Measurements from ENCODE around the gene ARHGEF28. TPM values are rescaled to one million over a fixed set of nuclear protein-coding genes. Genes with fewer than 3 reads are reported as not detected.

Gene ARHGEF28
- total RNA-seq, 1 experiment from 2014 or later, result 6.1 TPM

DNA sequence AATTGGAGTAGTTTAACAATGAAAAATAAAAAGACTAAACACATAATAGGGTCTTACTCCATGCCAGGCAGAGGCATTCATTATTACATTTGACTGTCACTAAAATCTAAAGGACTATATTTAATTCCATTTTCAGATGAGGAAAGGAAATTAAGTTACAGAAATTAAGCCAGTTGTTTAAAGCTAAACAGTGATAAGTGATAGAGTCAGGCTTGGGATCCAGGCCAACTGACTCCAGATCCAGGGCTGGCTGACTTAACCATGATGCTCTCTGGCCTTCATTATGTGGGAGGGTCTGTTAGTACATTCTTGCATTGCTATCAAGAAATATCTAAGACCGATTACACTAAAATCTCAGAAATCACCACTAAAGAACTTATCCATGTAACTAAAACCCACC lies 107.2 kb downstream of the ARHGEF28 start (continued):
- TF ChIP-seq, protein P1, sequence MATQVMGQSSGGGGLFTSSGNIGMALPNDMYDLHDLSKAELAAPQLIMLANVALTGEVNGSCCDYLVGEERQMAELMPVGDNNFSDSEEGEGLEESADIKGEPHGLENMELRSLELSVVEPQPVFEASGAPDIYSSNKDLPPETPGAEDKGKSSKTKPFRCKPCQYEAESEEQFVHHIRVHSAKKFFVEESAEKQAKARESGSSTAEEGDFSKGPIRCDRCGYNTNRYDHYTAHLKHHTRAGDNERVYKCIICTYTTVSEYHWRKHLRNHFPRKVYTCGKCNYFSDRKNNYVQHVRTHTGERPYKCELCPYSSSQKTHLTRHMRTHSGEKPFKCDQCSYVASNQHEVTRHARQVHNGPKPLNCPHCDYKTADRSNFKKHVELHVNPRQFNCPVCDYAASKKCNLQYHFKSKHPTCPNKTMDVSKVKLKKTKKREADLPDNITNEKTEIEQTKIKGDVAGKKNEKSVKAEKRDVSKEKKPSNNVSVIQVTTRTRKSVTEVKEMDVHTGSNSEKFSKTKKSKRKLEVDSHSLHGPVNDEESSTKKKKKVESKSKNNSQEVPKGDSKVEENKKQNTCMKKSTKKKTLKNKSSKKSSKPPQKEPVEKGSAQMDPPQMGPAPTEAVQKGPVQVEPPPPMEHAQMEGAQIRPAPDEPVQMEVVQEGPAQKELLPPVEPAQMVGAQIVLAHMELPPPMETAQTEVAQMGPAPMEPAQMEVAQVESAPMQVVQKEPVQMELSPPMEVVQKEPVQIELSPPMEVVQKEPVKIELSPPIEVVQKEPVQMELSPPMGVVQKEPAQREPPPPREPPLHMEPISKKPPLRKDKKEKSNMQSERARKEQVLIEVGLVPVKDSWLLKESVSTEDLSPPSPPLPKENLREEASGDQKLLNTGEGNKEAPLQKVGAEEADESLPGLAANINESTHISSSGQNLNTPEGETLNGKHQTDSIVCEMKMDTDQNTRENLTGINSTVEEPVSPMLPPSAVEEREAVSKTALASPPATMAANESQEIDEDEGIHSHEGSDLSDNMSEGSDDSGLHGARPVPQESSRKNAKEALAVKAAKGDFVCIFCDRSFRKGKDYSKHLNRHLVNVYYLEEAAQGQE (IDR thresholded peaks at IDR 0.05; ENCODE audit: low read depth), result no peak
- TF ChIP-seq FOSL1 (IDR thresholded peaks at IDR 0.05; ENCODE audit: low read depth) (no peak), CBX3 (IDR thresholded peaks at IDR 0.05; ENCODE audit: low read depth) (no peak)

DNA sequence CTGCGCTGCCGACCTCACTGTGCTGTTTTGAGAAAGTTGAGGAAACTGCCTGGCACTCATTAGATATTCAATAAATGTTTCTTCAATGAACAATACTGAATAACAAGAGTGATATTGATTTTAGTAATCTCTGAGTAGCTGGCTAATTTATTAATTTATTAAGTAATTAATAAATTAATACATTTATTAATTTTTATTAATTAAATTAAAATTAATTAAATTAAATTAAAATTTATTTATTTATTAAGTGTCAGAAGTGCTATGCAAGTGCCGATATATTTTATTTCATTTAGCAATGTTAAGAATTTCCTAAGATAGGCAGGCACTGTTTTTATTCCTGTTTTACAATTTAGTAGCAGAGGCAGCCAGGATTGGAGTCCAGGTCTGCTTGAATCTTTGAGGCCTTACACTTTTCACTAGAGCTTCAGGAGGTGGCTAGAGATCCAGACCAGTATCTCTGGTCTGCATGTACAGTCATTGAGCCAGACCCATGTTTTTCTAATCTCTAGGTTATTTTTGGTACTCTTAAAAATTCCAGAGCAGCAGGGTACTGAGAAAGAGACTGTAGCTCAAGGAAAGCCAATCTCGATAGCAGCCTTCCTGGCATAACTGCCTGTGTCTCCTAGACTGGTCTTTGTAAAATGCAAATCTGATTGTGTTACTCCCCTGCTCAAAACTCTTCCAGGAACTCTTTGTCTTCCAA lies 109.2 kb downstream of the ARHGEF28 start:
- Histone ChIP-seq H3K27ac (ENCODE audit: low read depth, low read length) (no peak overlapping the region), H3K4me3 (replicated peaks in 1 of 2; ENCODE audit: low read depth in 1 of 2, low read length in 2 of 2) (no peak overlapping the region), H3K9me3 (ENCODE audit: control insufficient read depth in 1 of 2, insufficient read depth in 1 of 2, low read depth in 1 of 2, low read length in 2 of 2) (no peaks in the 10 kb centered on the region), H3K36me3 (ENCODE audit: control insufficient read depth in 1 of 2, insufficient read depth in 2 of 2, low read length in 2 of 2) (no peaks in the 10 kb centered on the region), H2AFZ (ENCODE audit: low read depth, low read length, poor library complexity, severe bottlenecking) (no peak overlapping the region), H3K9me2 (ENCODE audit: insufficient read depth) (no peaks in the 10 kb centered on the region), H3K27me3 (ENCODE audit: insufficient read depth, low read length) (no peaks in the 10 kb centered on the region), H3K79me2 (ENCODE audit: insufficient read depth, low read length) (no peaks in the 10 kb centered on the region), H3K9ac (ENCODE audit: low read length) (no peak overlapping the region), H3K4me1 (ENCODE audit: control insufficient read depth in 1 of 2, insufficient read depth in 2 of 2, low read length in 2 of 2) (no peaks in the 10 kb centered on the region), H4K20me1 (ENCODE audit: insufficient read depth) (no peaks in the 10 kb centered on the region), H3K4me2 (ENCODE audit: low read length) (no peak overlapping the region)
- intact Hi-C loops (cut with micrococcal nuclease), result no loop called here
- ChIA-PET CTCF (no interaction called here), RAD21 (ENCODE audit: low non-redundant PET in 1 of 2, low total read pairs in 2 of 2, uncharacterized antibody in 2 of 2, unreplicated experiment in 2 of 2) (no interaction called here), POLR2A (no interaction called here)
- ATAC-seq (no peak), DNase-seq (ENCODE audit: low read depth, low spot score) (no peak)
- no TSS peak for BruUV-seq (replicated peaks)
- TF ChIP-seq CEBPB (IDR thresholded peaks at IDR 0.05; ENCODE audit: low read depth) (no peak), JUND (IDR thresholded peaks at IDR 0.05) (no peak), EZH2 (IDR thresholded peaks at IDR 0.05) (no peak), ELF1 (IDR thresholded peaks at IDR 0.05; ENCODE audit: borderline replicate concordance, low read depth) (no peak), POLR2AphosphoS5 (IDR thresholded peaks at IDR 0.05; ENCODE audit: low read depth, low read length) (no peak), ZNF274 (IDR thresholded peaks at IDR 0.05; ENCODE audit: low read depth, low read length) (no peak), EGR1 (IDR thresholded peaks at IDR 0.05; ENCODE audit: low read depth) (no peak), ZFX (IDR thresholded peaks at IDR 0.05) (no peak), SIN3A (IDR thresholded peaks at IDR 0.05; ENCODE audit: low read depth) (no peak), FOSL1 (IDR thresholded peaks at IDR 0.05; ENCODE audit: low read depth) (no peak), TCF7L2 (IDR thresholded peaks at IDR 0.05; ENCODE audit: borderline replicate concordance, extremely low read depth, insufficient read depth, insufficient read length) (no peak)
- TF ChIP-seq, protein P1 (IDR thresholded peaks at IDR 0.05; ENCODE audit: low read depth), result no peak
- TF ChIP-seq, protein P2, sequence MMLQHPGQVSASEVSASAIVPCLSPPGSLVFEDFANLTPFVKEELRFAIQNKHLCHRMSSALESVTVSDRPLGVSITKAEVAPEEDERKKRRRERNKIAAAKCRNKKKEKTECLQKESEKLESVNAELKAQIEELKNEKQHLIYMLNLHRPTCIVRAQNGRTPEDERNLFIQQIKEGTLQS (IDR thresholded peaks at IDR 0.05), result no peak
